H9 (cell line): ENCODE results near the gene SNTG2. TPM values are rescaled to one million over a fixed set of nuclear protein-coding genes. Genes with fewer than 3 reads are reported as not detected.

Experiments
- DNase-seq: peaks from one replicate; pipeline ENCODE4 v3.0.0-alpha.2; 2017
- H2AFZ ChIP-seq: one replicate; pipeline ENCODE4 v1.6.1; 2013; ENCODE audit warnings: mild to moderate bottlenecking, low read length, control low read depth, moderate library complexity
- H2AK5ac ChIP-seq: 2 replicates; pipeline ENCODE4 v1.6.1; 2013; ENCODE audit warnings: low read length, control low read depth, mixed read lengths; ENCODE audit not compliant: insufficient read length
- H2BK120ac ChIP-seq: one replicate; pipeline ENCODE4 v1.6.1; 2013; ENCODE audit warnings: low read depth, mild to moderate bottlenecking, low read length, control low read depth, inconsistent platforms; ENCODE audit not compliant: poor library complexity, severe bottlenecking
- H2BK12ac ChIP-seq: 2 replicates; pipeline ENCODE4 v1.6.1; 2013; ENCODE audit warnings: low read length, control low read depth, mixed read lengths, low read depth; ENCODE audit not compliant: insufficient read length
- H2BK15ac ChIP-seq: 2 replicates; pipeline ENCODE4 v1.6.1; 2013; ENCODE audit warnings: low read depth, low read length, control low read depth
- H2BK20ac ChIP-seq: one replicate; pipeline ENCODE4 v1.6.1; 2013; ENCODE audit warnings: low read depth, mild to moderate bottlenecking, low read length, control low read depth, inconsistent platforms; ENCODE audit not compliant: poor library complexity, severe bottlenecking
- H2BK5ac ChIP-seq: 2 replicates; pipeline ENCODE4 v1.6.1; 2013; ENCODE audit warnings: low read length, control low read depth, mixed read lengths; ENCODE audit not compliant: insufficient read length
- H3K14ac ChIP-seq: 2 replicates; pipeline ENCODE4 v1.6.1; 2013; ENCODE audit warnings: low read length, control low read depth; ENCODE audit not compliant: insufficient read depth
- H3K18ac ChIP-seq: 2 replicates; pipeline ENCODE4 v1.6.1; 2013; ENCODE audit warnings: low read depth, mild to moderate bottlenecking, mixed read lengths, low read length, control low read depth; ENCODE audit not compliant: insufficient read length
- H3K23ac ChIP-seq: 2 replicates; pipeline ENCODE4 v1.6.1; 2013; ENCODE audit warnings: low read length, control low read depth, mixed read lengths, low read depth; ENCODE audit not compliant: insufficient read length
- H3K23me2 ChIP-seq: 2 replicates; pipeline ENCODE4 v1.6.1; 2013; ENCODE audit warnings: low read depth, mild to moderate bottlenecking, mixed read lengths, low read length, control low read depth; ENCODE audit not compliant: insufficient read length, poor library complexity, severe bottlenecking
- H3K27ac ChIP-seq: 2 replicates; pipeline ENCODE4 v1.5.1; 2013; ENCODE audit warnings: low read length, control low read depth, mixed read lengths, low read depth; ENCODE audit not compliant: insufficient read length
- H3K27me3 ChIP-seq: 2 replicates; pipeline ENCODE4 v1.6.1; 2013; ENCODE audit warnings: low read length, control low read depth, inconsistent platforms; ENCODE audit not compliant: insufficient read depth
- H3K4ac ChIP-seq: 2 replicates; pipeline ENCODE4 v1.6.1; 2013; ENCODE audit warnings: low read depth, mild to moderate bottlenecking, control low read depth, inconsistent platforms, low read length, moderate library complexity
- H3K4me1 ChIP-seq: 2 replicates; pipeline ENCODE4 v1.6.1; 2013; ENCODE audit warnings: low read length, control low read depth, inconsistent platforms; ENCODE audit not compliant: insufficient read depth
- H3K4me2 ChIP-seq: 2 replicates; pipeline ENCODE4 v1.6.1; 2013; ENCODE audit warnings: low read length, control low read depth, mixed read lengths; ENCODE audit not compliant: insufficient read length, insufficient read depth
- H3K56ac ChIP-seq: 2 replicates; pipeline ENCODE4 v1.6.1; 2013; ENCODE audit warnings: low read depth, mild to moderate bottlenecking, mixed read lengths, low read length, control low read depth; ENCODE audit not compliant: insufficient read length
- H3K79me1 ChIP-seq: 2 replicates; pipeline ENCODE4 v1.6.1; 2013; ENCODE audit warnings: low read depth, mild to moderate bottlenecking, moderate library complexity, low read length, control low read depth, inconsistent platforms; ENCODE audit not compliant: insufficient read depth, poor library complexity, severe bottlenecking
- H3K79me2 ChIP-seq: 2 replicates; pipeline ENCODE4 v1.6.1; 2013; ENCODE audit warnings: low read length, control low read depth, inconsistent platforms; ENCODE audit not compliant: insufficient read depth
- H3K9ac ChIP-seq: 2 replicates; pipeline ENCODE4 v1.6.1; 2013; ENCODE audit warnings: low read length, control low read depth, mixed read lengths; ENCODE audit not compliant: insufficient read length; ENCODE audit errors: extremely low read depth
- H3K9me3 ChIP-seq: one replicate; pipeline ENCODE4 v1.6.1; 2013; ENCODE audit warnings: low read depth, low read length, inconsistent platforms; ENCODE audit not compliant: control insufficient read depth
- H3T11ph ChIP-seq: one replicate; pipeline ENCODE4 v1.6.1; 2013; ENCODE audit warnings: mild to moderate bottlenecking, low read length, control low read depth, inconsistent platforms
- H4K20me1 ChIP-seq: one replicate; pipeline ENCODE4 v1.6.1; 2013; ENCODE audit not compliant: control insufficient read depth, insufficient read length, insufficient read depth
- H4K5ac ChIP-seq: 2 replicates; pipeline ENCODE4 v1.6.1; 2013; ENCODE audit warnings: low read depth, mild to moderate bottlenecking, mixed read lengths, low read length, control low read depth; ENCODE audit not compliant: insufficient read length
- H4K8ac ChIP-seq: replicated peaks from 2 replicates; pipeline ENCODE4 v1.6.1; 2013; ENCODE audit warnings: low read length, control low read depth, mixed read lengths, low read depth; ENCODE audit not compliant: insufficient read length
- H4K91ac ChIP-seq: 2 replicates; pipeline ENCODE4 v1.6.1; 2013; ENCODE audit warnings: low read depth, mild to moderate bottlenecking, moderate library complexity, mixed read lengths, low read length, control low read depth; ENCODE audit not compliant: insufficient read length
- H3K27ac Mint-ChIP-seq, 3 experiments: 2 replicates in 2 of 3; 3 replicates in 1 of 3; pipeline ENCODE4 v1.8.0; 2020 to 2021; ENCODE audit warnings: mixed read lengths in 3 of 3, mild to moderate bottlenecking in 1 of 3, moderate library complexity in 1 of 3
- H3K27me3 Mint-ChIP-seq: 2 replicates; pipeline ENCODE4 v1.8.0; 2021; ENCODE audit warnings: low read depth, mild to moderate bottlenecking, moderate library complexity, mixed read lengths
- H3K36me3 Mint-ChIP-seq, 3 experiments: 2 replicates in 2 of 3; 3 replicates in 1 of 3; pipeline ENCODE4 v1.8.0; 2020 to 2021; ENCODE audit warnings: low read depth in 3 of 3, mixed read lengths in 3 of 3; ENCODE audit not compliant: insufficient read depth in 1 of 3
- H3K4me1 Mint-ChIP-seq, 2 experiments: 2 replicates each; pipeline ENCODE4 v1.8.0; 2020; ENCODE audit warnings: mixed read lengths in 2 of 2
- H3K4me3 Mint-ChIP-seq, 2 experiments: 2 replicates in 1 of 2; 3 replicates in 1 of 2; pipeline ENCODE4 v1.8.0; 2020 to 2021; ENCODE audit warnings: mild to moderate bottlenecking in 2 of 2, mixed read lengths in 2 of 2, moderate library complexity in 1 of 2
- H3K9me3 Mint-ChIP-seq, 2 experiments: 2 replicates in 1 of 2; 3 replicates in 1 of 2; pipeline ENCODE4 v1.8.0; 2020; ENCODE audit warnings: mild to moderate bottlenecking in 2 of 2, mixed read lengths in 2 of 2, moderate library complexity in 1 of 2
- CTCF ChIP-seq: fragments of 200-600 bp; sonication (generic); conservative IDR thresholded peaks from 3 replicates; pipeline ENCODE4 v1.8.0; 2021; ENCODE audit warnings: antibody characterized with exemption, mild to moderate bottlenecking
- WGBS: extraction: QIAGEN DNeasy Blood & Tissue Kit; methylation state at CpG from one replicate; pipeline ENCODE4 v1.1.7; 2013; ENCODE audit warnings: missing lambda C conversion rate, low lambda C conversion rate, mixed read lengths; ENCODE audit not compliant: insufficient read length; ENCODE audit errors: extremely low coverage; 5-methylcytosine and 5-hydroxymethylcytosine counted together
- total RNA-seq: library from RNA; stranded (reverse); gene quantifications from 2 replicates; pipeline ENCODE4 v1.2.1, GENCODE V29; 2021

SNTG2 gene
- total RNA-seq, 1 experiment from 2014 or later, result 13.2 TPM

DNA sequence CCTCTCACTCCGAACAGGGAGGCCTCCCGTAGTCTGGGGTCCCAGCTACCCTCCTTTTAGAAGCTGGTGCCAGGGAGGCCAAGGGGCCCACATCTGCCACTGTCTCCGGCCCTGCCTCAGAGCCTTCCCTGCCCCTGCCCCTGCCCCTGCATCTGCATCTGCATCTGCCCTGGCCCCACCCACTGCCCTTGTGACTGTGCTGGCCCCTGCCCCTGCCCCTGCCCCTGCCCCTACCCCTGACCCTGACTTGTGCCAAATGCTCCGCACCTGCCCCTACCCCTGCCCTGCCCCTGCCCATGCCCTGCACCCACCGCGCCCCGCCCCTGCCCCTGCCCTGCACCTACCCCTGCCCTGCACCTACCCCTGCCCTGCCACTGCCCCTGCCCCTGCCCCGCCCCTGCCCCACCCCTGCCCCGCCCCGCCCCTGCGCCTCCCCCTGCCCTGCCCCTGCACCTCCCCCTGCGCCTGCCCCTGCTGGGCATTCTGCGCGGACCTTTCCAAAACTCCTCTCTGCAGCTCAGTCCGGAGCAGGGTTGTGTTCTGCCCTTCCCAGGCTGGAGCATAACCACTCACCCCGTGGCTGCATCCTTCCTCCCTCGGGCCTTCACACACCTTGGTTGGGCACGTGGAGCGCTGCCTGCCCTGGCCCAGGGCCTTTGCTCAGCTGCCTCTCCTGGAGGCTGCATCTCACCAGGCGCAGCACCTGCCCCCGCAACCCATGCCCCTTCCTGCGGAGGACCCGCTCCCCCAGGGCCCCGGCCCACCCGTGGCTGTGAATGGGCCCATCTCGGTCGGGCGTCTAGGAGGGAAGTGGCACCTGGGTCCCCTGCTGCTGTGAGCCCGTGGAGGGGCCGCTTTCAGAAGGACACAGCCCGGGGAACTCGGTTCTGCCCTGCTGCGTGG is 5.4 kb downstream of the SNTG2 start:
- DNase-seq, result peak; percentile 73
- no peak overlapping the region for H4K5ac ChIP-seq
- no CpG with 5 or more reads among the region's 33 CpGs for WGBS
- no peaks in the 10 kb centered on the region for H3K27me3 ChIP-seq
- H4K91ac ChIP-seq, result no peak overlapping the region
- no peak overlapping the region for H4K8ac ChIP-seq
- H3K23me2 ChIP-seq, result peaks cover 9% of the 10 kb centered on the region
- no peak overlapping the region for H2AK5ac ChIP-seq
- H4K20me1 ChIP-seq, result peaks cover 3% of the 10 kb centered on the region
- peaks cover 0 to 3% (median 0%) of the 10 kb centered on the region in 3 experiments; a peak in 2 of 7 replicates for H3K36me3 Mint-ChIP-seq
- H3K4me1 Mint-ChIP-seq, result peaks cover 61 to 62% of the 10 kb centered on the region in 2 experiments
- H3T11ph ChIP-seq, result no peak overlapping the region
- H3K4me3 Mint-ChIP-seq, result no peak overlapping the region; a peak in 1 of 5 replicates
- H3K4me2 ChIP-seq, result no peak overlapping the region
- H2BK120ac ChIP-seq, result no peak overlapping the region
- peaks cover 5% of the 10 kb centered on the region; the same call in 1 of the 2 replicates for H3K4me1 ChIP-seq
- no peak overlapping the region for H3K27ac Mint-ChIP-seq
- no peaks in the 10 kb centered on the region; a peak in 1 of 5 replicates for H3K9me3 Mint-ChIP-seq
- H2BK15ac ChIP-seq, result no peak overlapping the region
- no peak overlapping the region for H2BK5ac ChIP-seq
- no peak for TF ChIP-seq CTCF
- no peak overlapping the region for H2AFZ ChIP-seq
- peaks cover 11% of the 10 kb centered on the region for H3K79me1 ChIP-seq
- no peak overlapping the region for H3K9ac ChIP-seq
- peaks cover 10% of the 10 kb centered on the region; the same call in 1 of the 2 replicates for H3K79me2 ChIP-seq
- H3K23ac ChIP-seq, result no peak overlapping the region
- no peak overlapping the region for H2BK12ac ChIP-seq
- no peak overlapping the region for H3K56ac ChIP-seq
- H3K9me3 ChIP-seq, result no peaks in the 10 kb centered on the region
- H3K18ac ChIP-seq, result no peak overlapping the region
- peaks cover 11% of the 10 kb centered on the region for H3K27me3 Mint-ChIP-seq
- H3K27ac ChIP-seq, result no peak overlapping the region
- H3K4ac ChIP-seq, result no peak overlapping the region
- no peak overlapping the region for H3K14ac ChIP-seq
- no peak overlapping the region for H2BK20ac ChIP-seq
